IMR-90 (cell line): ENCODE data around the gene CELSR1. TPM values are rescaled to one million over a fixed set of nuclear protein-coding genes. Genes with fewer than 3 reads are reported as not detected.

Experiments
- ATAC-seq: fragments of 200-7000 bp; cut with Tn5 transposase; 2 replicates; pipeline ENCODE4 v1.9.1; 2020; ENCODE audit warnings: low read depth, mild to moderate bottlenecking, moderate library complexity
- BruUV-seq: library from RNA; stranded (reverse); fragments of 400-500 nt; replicated peaks from 2 replicates; lab custom pipeline; 2021; lab: Mats Ljungman, UMichigan
- CTCF ChIA-PET: fragments of 300-600 bp; formaldehyde crosslinking; extraction: SDS; loops from one replicate; lab custom pipeline; 2021; ENCODE audit warnings: antibody characterized with exemption; lab: Yijun Ruan, JAX
- POLR2A ChIA-PET: fragments of 300-600 bp; sonication (Branson Sonifier 250); formaldehyde crosslinking; loops from one replicate; lab custom pipeline; 2022; ENCODE audit warnings: antibody characterized with exemption; ENCODE audit not compliant: unreplicated experiment; lab: Charles Lee
- DNase-seq: peaks from one replicate; pipeline ENCODE4 v3.0.0; 2013
- H2AFZ ChIP-seq: replicated peaks from 2 replicates; pipeline ENCODE3; 2013; ENCODE audit warnings: low read length, mild to moderate bottlenecking; ENCODE audit not compliant: poor library complexity
- H2AK5ac ChIP-seq: 2 replicates; pipeline ENCODE4 v1.6.1; 2013; ENCODE audit warnings: low read depth, low read length, inconsistent platforms
- H2AK9ac ChIP-seq: replicated peaks from 2 replicates; pipeline ENCODE3; 2013; ENCODE audit warnings: mild to moderate bottlenecking, low read depth, low read length, moderate library complexity; ENCODE audit not compliant: poor library complexity
- H2BK120ac ChIP-seq: 2 replicates; pipeline ENCODE4 v1.6.1; 2013; ENCODE audit warnings: low read depth, low read length, inconsistent platforms
- H2BK15ac ChIP-seq: 3 replicates; pipeline ENCODE4 v1.6.1; 2013; ENCODE audit warnings: low read depth, low read length, inconsistent platforms
- H2BK20ac ChIP-seq: 2 replicates; pipeline ENCODE4 v1.6.1; 2013; ENCODE audit warnings: low read depth, mild to moderate bottlenecking, inconsistent platforms, low read length, moderate library complexity
- H2BK5ac ChIP-seq: 2 replicates; pipeline ENCODE4 v1.6.1; 2013; ENCODE audit warnings: mild to moderate bottlenecking, low read depth, low read length, inconsistent platforms; ENCODE audit not compliant: poor library complexity, severe bottlenecking
- H3K14ac ChIP-seq: replicated peaks from 2 replicates; pipeline ENCODE4 v1.6.1; 2013; ENCODE audit warnings: low read depth, low read length, inconsistent platforms
- H3K18ac ChIP-seq: 2 replicates; pipeline ENCODE4 v1.6.1; 2013; ENCODE audit warnings: low read depth, low read length, control low read depth
- H3K23ac ChIP-seq: 2 replicates; pipeline ENCODE4 v1.6.1; 2013; ENCODE audit warnings: low read depth, low read length, inconsistent platforms
- H3K27ac ChIP-seq: 2 replicates; pipeline ENCODE4 v1.5.1; 2013; ENCODE audit warnings: mild to moderate bottlenecking, control low read depth, low read length; ENCODE audit not compliant: insufficient read depth
- H3K27me3 ChIP-seq: 2 replicates; pipeline ENCODE4 v1.6.1; 2013; ENCODE audit warnings: low read length; ENCODE audit not compliant: control insufficient read depth, insufficient read depth
- H3K36me3 ChIP-seq: 2 replicates; pipeline ENCODE4 v1.6.1; 2013; ENCODE audit warnings: low read length, mixed read lengths; ENCODE audit not compliant: control insufficient read depth, insufficient read depth
- H3K4ac ChIP-seq: 2 replicates; pipeline ENCODE4 v1.6.1; 2013; ENCODE audit warnings: low read depth, low read length, inconsistent platforms
- H3K4me1 ChIP-seq: 2 replicates; pipeline ENCODE4 v1.6.1; 2013; ENCODE audit warnings: low read length, mixed read lengths; ENCODE audit not compliant: control insufficient read depth, insufficient read depth
- H3K4me2 ChIP-seq: 2 replicates; pipeline ENCODE4 v1.6.1; 2013; ENCODE audit warnings: low read depth, mild to moderate bottlenecking, control low read depth, low read length, moderate library complexity
- H3K4me3 ChIP-seq: 2 replicates; pipeline ENCODE4 v1.5.1; 2013; ENCODE audit warnings: low read depth, mild to moderate bottlenecking, control low read depth, low read length, moderate library complexity; ENCODE audit not compliant: insufficient read depth
- H3K56ac ChIP-seq: 2 replicates; pipeline ENCODE4 v1.6.1; 2013; ENCODE audit warnings: low read length, inconsistent platforms; ENCODE audit not compliant: insufficient read depth; ENCODE audit errors: extremely low read depth
- H3K79me1 ChIP-seq, 2 experiments: 2 replicates each; pipeline ENCODE4 v1.6.1; 2013; ENCODE audit warnings: low read length in 2 of 2, inconsistent platforms in 1 of 2, low read depth in 1 of 2
- H3K9ac ChIP-seq: 2 replicates; pipeline ENCODE4 v1.6.1; 2013; ENCODE audit warnings: low read depth, low read length, control low read depth
- H3K9me1 ChIP-seq: 2 replicates; pipeline ENCODE4 v1.6.1; 2013; ENCODE audit warnings: low read length, inconsistent platforms; ENCODE audit not compliant: insufficient read depth
- H3K9me3 ChIP-seq: 2 replicates; pipeline ENCODE4 v1.6.1; 2013; ENCODE audit warnings: low read length; ENCODE audit not compliant: control insufficient read depth, insufficient read depth
- H4K20me1 ChIP-seq: 2 replicates; pipeline ENCODE4 v1.6.1; 2013; ENCODE audit warnings: low read length, inconsistent platforms; ENCODE audit not compliant: insufficient read depth
- H4K5ac ChIP-seq: 2 replicates; pipeline ENCODE4 v1.6.1; 2013; ENCODE audit warnings: mild to moderate bottlenecking, low read depth, low read length, control low read depth
- H4K8ac ChIP-seq, 2 experiments: 2 replicates each; pipeline ENCODE4 v1.6.1; 2013; ENCODE audit warnings: low read depth in 2 of 2, low read length in 2 of 2, control low read depth in 1 of 2, inconsistent platforms in 1 of 2
- H4K91ac ChIP-seq: 2 replicates; pipeline ENCODE4 v1.6.1; 2013; ENCODE audit warnings: low read depth, low read length, inconsistent platforms; ENCODE audit not compliant: insufficient read depth
- BHLHE40 ChIP-seq: fragments of 150-350 bp; IDR thresholded peaks from 2 replicates; pipeline ENCODE4 v1.6.1; 2016; ENCODE audit warnings: mild to moderate bottlenecking, low read depth, low read length
- CEBPB ChIP-seq: IDR thresholded peaks from 2 replicates; pipeline ENCODE4 v1.6.1; 2012; ENCODE audit warnings: low read depth, low read length, improper control_type of control experiment
- MAFK ChIP-seq: IDR thresholded peaks from 2 replicates; pipeline ENCODE4 v1.6.1; 2012; ENCODE audit warnings: low read depth, low read length, improper control_type of control experiment
- MAZ ChIP-seq: IDR thresholded peaks from 2 replicates; pipeline ENCODE4 v1.6.1; 2012; ENCODE audit warnings: low read depth, mild to moderate bottlenecking, low read length, improper control_type of control experiment, moderate library complexity, borderline replicate concordance
- MXI1 ChIP-seq: IDR thresholded peaks from 2 replicates; pipeline ENCODE4 v1.6.1; 2012; ENCODE audit warnings: low read depth, mild to moderate bottlenecking, low read length, moderate library complexity, borderline replicate concordance
- NFE2L2 ChIP-seq: fragments of 150-350 bp; IDR thresholded peaks from 2 replicates; pipeline ENCODE4 v1.6.1; 2016; ENCODE audit warnings: low read depth, mild to moderate bottlenecking, low read length
- POLR2A ChIP-seq: IDR thresholded peaks from 2 replicates; pipeline ENCODE4 v1.6.1; 2012; ENCODE audit warnings: mild to moderate bottlenecking, low read depth, low read length
- RAD21 ChIP-seq: IDR thresholded peaks from 2 replicates; pipeline ENCODE4 v1.6.1; 2012; ENCODE audit warnings: low read length, improper control_type of control experiment
- RCOR1 ChIP-seq: IDR thresholded peaks from 2 replicates; pipeline ENCODE4 v1.6.1; 2012; ENCODE audit warnings: mild to moderate bottlenecking, low read length, improper control_type of control experiment; ENCODE audit not compliant: insufficient replicate concordance
- SMC3 ChIP-seq: fragments of 150-350 bp; IDR thresholded peaks from 2 replicates; pipeline ENCODE4 v1.6.1; 2016; ENCODE audit warnings: low read depth, mild to moderate bottlenecking, antibody characterized with exemption, low read length, moderate library complexity
- WGBS, 2 experiments: methylation state at CpG; one replicate each; pipeline versions ENCODE4 v1.1.5 to v1.1.7; 2013; ENCODE audit warnings: missing lambda C conversion rate in 2 of 2; ENCODE audit not compliant: insufficient read length in 1 of 2; ENCODE audit errors: extremely low coverage in 2 of 2; 5-methylcytosine and 5-hydroxymethylcytosine counted together
- dilution Hi-C: fragments of 300-500 bp; cut with HindIII; formaldehyde crosslinking; loops from one replicate; pipeline ENCODE4 v1.14.3; 2018; ENCODE audit warnings: low sequenced_read_pairs; ENCODE audit not compliant: unreplicated experiment
- in situ Hi-C: fragments of 300-500 bp; cut with MboI; formaldehyde crosslinking; loops from 3 replicates; pipeline ENCODE4 v1.14.3; 2019; ENCODE audit warnings: low sequenced_read_pairs, inconsistent platforms, mixed read lengths
- intact Hi-C: fragments of 100-400 bp; cut with micrococcal nuclease; formaldehyde crosslinking; loops from 2 replicates; pipeline ENCODE4 v1.10.0; 2022
- polyA plus RNA-seq, 3 experiments: library from polyadenylated mRNA; depleted of rRNA; stranded (reverse); fragments of >200 nt; gene quantifications; 2 replicates each; pipeline ENCODE4 v1.2.3, GENCODE V29; 2012; ENCODE audit warnings: low replicate concordance in 1 of 3
- total RNA-seq: library from RNA; depleted of rRNA; stranded (reverse); fragments of >200 nt; gene quantifications from 2 replicates; pipeline ENCODE4 v1.2.3, GENCODE V29; 2012
- TF ChIP-seq, protein P1 (sequence below): fragments of 150-350 bp; IDR thresholded peaks from 2 replicates; pipeline ENCODE4 v1.6.1; 2016; ENCODE audit warnings: low read depth, mild to moderate bottlenecking, low read length, moderate library complexity, borderline replicate concordance
- TF ChIP-seq, protein P2 (sequence below): fragments of 150-350 bp; IDR thresholded peaks from 2 replicates; pipeline ENCODE4 v1.6.1; 2017; ENCODE audit warnings: mild to moderate bottlenecking, antibody characterized with exemption, low read length, low read depth

CELSR1 gene
- total and polyA plus RNA-seq, 2 of the 4 experiments (the other 2 are of a cell fraction): 0.36 to 0.82 TPM

DNA sequence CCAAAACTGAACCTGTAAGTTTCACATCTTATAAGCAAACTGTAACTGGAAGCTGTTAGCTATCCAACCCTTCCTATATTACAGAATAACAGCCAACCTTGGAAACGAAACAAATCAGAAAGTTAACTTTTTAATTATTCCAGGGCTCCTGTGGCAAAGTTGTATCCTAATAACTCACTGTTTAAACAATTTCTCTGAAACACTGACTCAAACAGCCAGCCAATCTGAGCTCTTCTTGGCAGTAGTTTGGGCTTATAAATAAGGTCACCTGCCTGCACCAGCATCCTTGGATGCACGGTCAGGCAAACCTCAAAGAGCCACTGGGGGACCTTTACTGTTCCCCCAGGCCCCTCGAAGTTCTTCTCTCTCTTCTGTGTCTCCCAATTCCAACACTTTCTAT, 5.0 kb downstream of the CELSR1 start:
- no peak overlapping the region for H3K18ac ChIP-seq
- no peak overlapping the region for H4K5ac ChIP-seq
- no peak overlapping the region for H3K4ac ChIP-seq
- H3K27me3 ChIP-seq: peaks cover 21% of the 10 kb centered on the region
- no peak overlapping the region for H2BK120ac ChIP-seq
- no peak overlapping the region for H3K56ac ChIP-seq
- H2BK5ac ChIP-seq: no peak overlapping the region
- H3K9me3 ChIP-seq: peaks cover 17% of the 10 kb centered on the region
- no peaks in the 10 kb centered on the region for H3K36me3 ChIP-seq
- no peaks in the 10 kb centered on the region for H3K9me1 ChIP-seq
- no peak for DNase-seq
- H2BK15ac ChIP-seq: no peak overlapping the region
- no peak overlapping the region for H2AFZ ChIP-seq
- ATAC-seq: no peak
- H3K23ac ChIP-seq: no peak overlapping the region
- H2AK5ac ChIP-seq: no peak overlapping the region
- 50% methylated on average over 1 of the region's 3 CpGs; no CpG with 5 or more reads in 1 of the 2 experiments for WGBS, 2 experiments
- H2BK20ac ChIP-seq: no peak overlapping the region
- in situ Hi-C loops: loop anchor here (25.0 kb wide), 1 partner anchor 395 kb away; no protein-coding TSS in a partner anchor
- H3K4me3 ChIP-seq: no peak overlapping the region
- H3K4me2 ChIP-seq: no peak overlapping the region
- CTCF ChIA-PET: no interaction called here
- no TSS peak for BruUV-seq
- no peak overlapping the region for H4K8ac ChIP-seq
- H3K14ac ChIP-seq: no peak overlapping the region
- intact Hi-C loops: no loop called here
- H3K9ac ChIP-seq: no peak overlapping the region
- dilution Hi-C loops: no loop called here
- no peaks in the 10 kb centered on the region for H3K79me1 ChIP-seq
- no peaks in the 10 kb centered on the region for H4K20me1 ChIP-seq
- POLR2A ChIA-PET: interaction anchor here (0.6 kb wide), 1 partner anchor 68 kb away, joined by 3 read pairs; no protein-coding TSS in a partner anchor
- no peak for TF ChIP-seq RAD21
- no peak for TF ChIP-seq MAZ
- TF ChIP-seq, protein P1, sequence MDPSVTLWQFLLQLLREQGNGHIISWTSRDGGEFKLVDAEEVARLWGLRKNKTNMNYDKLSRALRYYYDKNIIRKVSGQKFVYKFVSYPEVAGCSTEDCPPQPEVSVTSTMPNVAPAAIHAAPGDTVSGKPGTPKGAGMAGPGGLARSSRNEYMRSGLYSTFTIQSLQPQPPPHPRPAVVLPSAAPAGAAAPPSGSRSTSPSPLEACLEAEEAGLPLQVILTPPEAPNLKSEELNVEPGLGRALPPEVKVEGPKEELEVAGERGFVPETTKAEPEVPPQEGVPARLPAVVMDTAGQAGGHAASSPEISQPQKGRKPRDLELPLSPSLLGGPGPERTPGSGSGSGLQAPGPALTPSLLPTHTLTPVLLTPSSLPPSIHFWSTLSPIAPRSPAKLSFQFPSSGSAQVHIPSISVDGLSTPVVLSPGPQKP: no peak
- TF ChIP-seq RCOR1: no peak
- TF ChIP-seq, protein P2, sequence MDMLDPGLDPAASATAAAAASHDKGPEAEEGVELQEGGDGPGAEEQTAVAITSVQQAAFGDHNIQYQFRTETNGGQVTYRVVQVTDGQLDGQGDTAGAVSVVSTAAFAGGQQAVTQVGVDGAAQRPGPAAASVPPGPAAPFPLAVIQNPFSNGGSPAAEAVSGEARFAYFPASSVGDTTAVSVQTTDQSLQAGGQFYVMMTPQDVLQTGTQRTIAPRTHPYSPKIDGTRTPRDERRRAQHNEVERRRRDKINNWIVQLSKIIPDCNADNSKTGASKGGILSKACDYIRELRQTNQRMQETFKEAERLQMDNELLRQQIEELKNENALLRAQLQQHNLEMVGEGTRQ: no peak
- TF ChIP-seq MAFK: no peak
- TF ChIP-seq CEBPB: no peak
- TF ChIP-seq POLR2A: no peak
- no peak for TF ChIP-seq MXI1
- TF ChIP-seq SMC3: no peak
- TF ChIP-seq BHLHE40: no peak
- TF ChIP-seq NFE2L2: no peak
- H3K4me1 ChIP-seq: no peaks in the 10 kb centered on the region
- no peak overlapping the region for H3K27ac ChIP-seq
- no peak overlapping the region for H4K91ac ChIP-seq
- H2AK9ac ChIP-seq: no peak overlapping the region
